H1 (cell line): Measurements from ENCODE around the gene KDELR1. TPM values are rescaled to one million over a fixed set of nuclear protein-coding genes. Genes with fewer than 3 reads are reported as not detected.

Experiments used
- ASH2L ChIP-seq: fragments of 200-600, 300-600 bp; sonication (generic); IDR thresholded peaks from one replicate; pipeline ENCODE4 v1.7.1; 2017; ENCODE audit warnings: low read length
- CBX5 ChIP-seq: fragments of 300-800, 300-1000 bp; sonication (generic); IDR thresholded peaks from 2 replicates; pipeline ENCODE4 v1.7.1; 2016; ENCODE audit warnings: antibody characterized with exemption, low read length, low read depth
- CBX8 ChIP-seq: fragments of 300-800, 300-1000 bp; sonication (generic); IDR thresholded peaks from 2 replicates; pipeline ENCODE4 v1.7.1; 2016; ENCODE audit warnings: low read depth, low read length, borderline replicate concordance
- CHD2 ChIP-seq: IDR thresholded peaks from 2 replicates; pipeline ENCODE4 v1.6.1; 2012; ENCODE audit warnings: low read length, improper control_type of control experiment
- CREB1 ChIP-seq: IDR thresholded peaks from 2 replicates; pipeline ENCODE4 v1.6.1; 2012; ENCODE audit warnings: inconsistent platforms
- CTCF ChIP-seq, 3 experiments: IDR thresholded peaks; 1 replicate in 2 of 3; 2 replicates in 1 of 3; pipeline versions ENCODE4 v1.5.1 to v1.6.1; 2011; ENCODE audit warnings: low read length in 3 of 3, mild to moderate bottlenecking in 3 of 3, inconsistent platforms in 2 of 3, low read depth in 1 of 3, moderate library complexity in 1 of 3; ENCODE audit not compliant: insufficient read depth in 1 of 3; ENCODE audit errors: control extremely low read depth in 1 of 3
- EGR1 ChIP-seq: IDR thresholded peaks from 2 replicates; pipeline ENCODE4 v1.6.1; 2011; ENCODE audit warnings: low read depth, low read length, borderline replicate concordance
- EP300 ChIP-seq, 2 experiments: IDR thresholded peaks; 1 replicate in 1 of 2; 2 replicates in 1 of 2; pipeline ENCODE4 v1.6.1; 2011 to 2012; ENCODE audit warnings: low read depth in 2 of 2, low read length in 2 of 2, mild to moderate bottlenecking in 2 of 2, borderline replicate concordance in 1 of 2, inconsistent platforms in 1 of 2, moderate library complexity in 1 of 2
- GABPA ChIP-seq: IDR thresholded peaks from 2 replicates; pipeline ENCODE4 v1.6.1; 2011; ENCODE audit warnings: mild to moderate bottlenecking, low read length, moderate library complexity, borderline replicate concordance; ENCODE audit not compliant: insufficient read depth
- HDAC2 ChIP-seq, 2 experiments: fragments of 300-600 bp in 1 of 2; sonication (generic) in 1 of 2; IDR thresholded peaks; 2 replicates each; pipeline ENCODE4 v1.6.1; 2011 to 2012; ENCODE audit warnings: low read depth in 2 of 2, low read length in 2 of 2, mild to moderate bottlenecking in 2 of 2, moderate library complexity in 2 of 2, borderline replicate concordance in 1 of 2, inconsistent platforms in 1 of 2
- KDM5A ChIP-seq: fragments of 200-600 bp; IDR thresholded peaks from 2 replicates; pipeline ENCODE4 v1.7.1; 2012; ENCODE audit warnings: mild to moderate bottlenecking, low read length, inconsistent platforms, mixed read lengths
- NANOG ChIP-seq: IDR thresholded peaks from 2 replicates; pipeline ENCODE4 v1.6.1; 2011; ENCODE audit warnings: low read length, low read depth, mild to moderate bottlenecking, inconsistent platforms; ENCODE audit not compliant: insufficient read depth, poor library complexity, severe bottlenecking
- PHF8 ChIP-seq: fragments of 200-600 bp; sonication (generic); conservative IDR thresholded peaks from 2 replicates; pipeline ENCODE4 v1.7.1; 2012; ENCODE audit warnings: low read depth, mild to moderate bottlenecking, inconsistent platforms, low read length, moderate library complexity
- RXRA ChIP-seq: IDR thresholded peaks from 2 replicates; pipeline ENCODE4 v1.6.1; 2011; ENCODE audit warnings: low read depth, mild to moderate bottlenecking, low read length, moderate library complexity; ENCODE audit not compliant: insufficient read depth
- SUZ12 ChIP-seq: fragments of 200-600 bp; sonication (generic); IDR thresholded peaks from 2 replicates; pipeline ENCODE4 v1.6.1; 2012; ENCODE audit warnings: mild to moderate bottlenecking, inconsistent platforms, low read length, moderate library complexity, mixed read lengths
- TAF1 ChIP-seq: IDR thresholded peaks from 2 replicates; pipeline ENCODE4 v1.6.1; 2011; ENCODE audit warnings: mild to moderate bottlenecking, low read depth, low read length
- TEAD4 ChIP-seq: IDR thresholded peaks from 2 replicates; pipeline ENCODE4 v1.6.1; 2012; ENCODE audit warnings: low read depth, low read length, inconsistent platforms, mixed read lengths
- USF2 ChIP-seq: IDR thresholded peaks from 2 replicates; pipeline ENCODE4 v1.6.1; 2011; ENCODE audit warnings: low read length, improper control_type of control experiment
- ZNF274 ChIP-seq: IDR thresholded peaks from 2 replicates; pipeline ENCODE4 v1.7.0; 2012; ENCODE audit warnings: low read length, borderline replicate concordance; ENCODE audit errors: extremely low read depth
- polyA plus RNA-seq, 7 experiments: library from polyadenylated mRNA; depleted of rRNA in 3 of 7; stranded (reverse) in 5 of 7; unstranded in 2 of 7; fragments of >200 nt in 5 of 7; fragments of 200-250 nt in 2 of 7; gene quantifications; 1 replicate in 5 of 7; 2 replicates in 1 of 7; 4 replicates in 1 of 7; pipeline versions ENCODE4 v1.2.1 to v1.2.3, GENCODE V29; 2011 to 2013; ENCODE audit warnings: missing spikeins in 2 of 7, mixed read lengths in 2 of 7
- total RNA-seq: library from RNA; stranded (reverse); fragmentation: NEBNext Ultra II Directional; extraction: Animal tissue kit (Norgen Biotek cat#: 25700); gene quantifications from 2 replicates; pipeline ENCODE4 v1.2.1, GENCODE V29; 2021

KDELR1 gene
- total and polyA plus RNA-seq, 2 of the 8 experiments (the other 6 are each of a cell fraction or from before 2014, with no cell fraction given): 225 to 231 TPM

GRCh38 chr19:48390188-48391099 lies 907 bp downstream of the KDELR1 start (continued):
- TF ChIP-seq CREB1 (no peak), SUZ12 (no peak), EP300 (IDR thresholded peaks at IDR 0.05; ENCODE audit: borderline replicate concordance in 1 of 2, low read depth in 2 of 2, low read length in 2 of 2) (no peak), NANOG (no peak), RXRA (no peak), HDAC2 (IDR thresholded peaks at IDR 0.05; ENCODE audit: borderline replicate concordance in 1 of 2, low read depth in 2 of 2, low read length in 2 of 2) (no peak), TAF1 (peak; percentile 56), PHF8 (no peak; the same call in 1 of the 2 replicates), CBX8 (no peak), ASH2L (no peak), ZNF274 (no peak), TEAD4 (no peak), EGR1 (no peak), CTCF (IDR thresholded peaks at IDR 0.05; ENCODE audit: control extremely low read depth in 1 of 3, insufficient read depth in 1 of 3, low read depth in 1 of 3, low read length in 3 of 3) (peak; percentile 70 to 78 (median 73)), KDM5A (no peak), GABPA (0 out of 2 replicates have a peak, but pooled peaks have one; percentile 32), CHD2 (no peak), CBX5 (no peak), USF2 (no peak)
